Activated CD4-positive, alpha-beta T cell treated with anti-CD3 and anti-CD28 coated beads for 4 hours (primary cell): ENCODE measurements around the gene CABP4.
"Not testable (repeated sequence)": the region's sequence is repeated elsewhere in the genome, so short reads cannot be mapped to it uniquely, and the experiment has no call there.

Source experiments
- DNase-seq, 2 donors: peaks; one replicate each; pipeline ENCODE4 v3.0.0-alpha.2; 2020

CABP4 gene

DNA sequence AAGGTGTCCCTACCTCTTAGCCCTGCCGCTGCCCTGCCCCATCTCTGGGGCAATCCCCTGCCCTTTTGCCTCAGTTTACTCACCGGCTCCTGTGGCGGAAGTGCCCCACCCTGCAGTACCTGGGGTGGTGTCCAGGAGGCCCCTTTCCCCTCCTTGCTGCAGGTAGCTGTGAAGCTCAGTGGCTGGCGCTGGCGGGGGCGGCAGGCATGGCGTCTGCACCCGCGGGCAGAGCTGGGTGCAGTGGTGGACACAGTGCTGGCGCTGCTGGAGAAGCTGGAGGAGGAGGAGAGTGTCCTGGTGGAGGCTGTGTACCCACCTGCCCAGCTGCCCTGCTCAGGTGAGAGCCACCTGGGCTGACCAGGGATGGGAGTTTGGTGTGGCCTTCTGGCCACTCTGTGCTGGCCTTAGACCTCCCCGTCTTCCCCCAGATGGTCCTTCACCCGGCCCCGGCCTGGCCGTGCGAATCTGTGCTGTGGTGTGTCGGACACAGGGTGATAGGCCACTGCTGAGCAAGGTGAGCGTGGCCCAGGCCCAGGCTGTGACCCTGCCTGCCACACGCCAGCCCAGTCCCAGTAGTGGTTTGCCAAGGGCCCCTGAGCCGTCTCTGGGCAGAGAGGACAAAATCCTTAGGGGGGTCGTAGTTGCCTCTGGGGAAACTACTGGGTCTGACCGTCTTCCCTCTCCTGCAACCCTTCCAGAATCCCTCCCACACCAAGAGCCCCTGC, 35.7 kb upstream of the CABP4 start:
- DNase-seq = peak in 1 of 2 donors; percentile 13

DNA sequence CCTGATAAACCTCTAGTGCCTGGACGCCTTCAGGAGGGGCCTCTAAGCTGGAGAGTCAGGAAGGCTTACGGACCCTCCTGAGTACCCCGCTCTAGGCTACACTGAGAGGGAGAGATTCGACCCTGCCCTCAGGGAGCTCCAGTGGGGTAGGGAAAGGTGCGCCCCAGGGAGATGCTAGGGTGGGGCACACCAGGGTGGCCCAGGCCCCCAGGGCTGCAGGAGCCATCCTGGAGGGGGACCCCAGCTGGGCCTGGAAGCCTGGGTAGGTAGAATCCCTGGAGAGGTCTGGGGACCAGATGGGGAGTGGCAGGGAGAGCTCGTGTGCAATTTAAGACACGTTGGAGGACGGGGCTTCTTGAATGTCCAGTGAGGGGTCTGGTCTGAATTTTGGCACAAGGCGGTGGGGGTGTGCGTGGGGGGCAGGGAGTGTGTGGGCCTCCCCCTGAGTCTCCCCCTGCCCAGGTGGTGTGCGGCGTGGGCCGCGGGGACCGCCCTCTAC, 35.0 kb upstream of the CABP4 start:
- DNase-seq = peak in 1 of 2 donors; percentile 40

DNA sequence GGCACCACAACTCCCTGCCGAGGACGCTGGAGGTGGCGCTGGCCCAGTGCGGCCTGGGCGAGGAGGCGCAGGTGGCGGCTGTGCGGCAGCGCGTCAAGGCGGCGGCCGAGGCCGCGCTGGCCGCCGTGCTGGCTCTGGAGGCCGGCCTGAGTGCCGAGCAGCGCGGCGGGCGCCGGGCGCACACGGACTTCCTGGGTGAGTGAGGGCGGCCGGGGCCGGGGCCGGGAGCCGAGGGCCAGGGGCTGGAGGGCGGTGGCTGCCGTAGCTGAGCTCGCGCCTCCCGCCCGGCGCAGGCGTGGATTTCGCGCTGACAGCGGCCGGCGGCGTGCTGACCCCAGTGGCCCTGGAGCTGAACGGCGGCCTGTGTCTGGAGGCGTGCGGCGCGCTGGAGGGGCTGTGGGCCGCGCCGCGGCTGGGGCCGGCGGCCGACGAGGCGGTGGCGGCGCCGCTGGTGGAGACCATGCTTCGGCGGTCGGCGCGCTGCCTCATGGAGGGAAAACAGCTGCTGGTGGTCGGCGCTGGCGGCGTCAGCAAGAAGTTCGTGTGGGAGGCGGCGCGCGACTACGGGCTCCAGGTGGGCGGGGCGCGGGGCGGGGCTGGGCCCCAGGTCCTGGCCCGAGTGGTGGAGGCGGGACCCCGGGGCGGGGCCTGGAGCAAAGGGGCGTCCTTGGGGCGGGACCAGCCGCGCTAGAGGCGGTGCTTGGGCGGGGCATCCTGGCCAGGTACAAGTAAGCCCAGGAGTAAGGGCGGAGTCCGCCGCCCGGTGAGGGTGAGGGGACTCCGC, 34.3 kb upstream of the CABP4 start:
- DNase-seq = peak; percentile 98

DNA sequence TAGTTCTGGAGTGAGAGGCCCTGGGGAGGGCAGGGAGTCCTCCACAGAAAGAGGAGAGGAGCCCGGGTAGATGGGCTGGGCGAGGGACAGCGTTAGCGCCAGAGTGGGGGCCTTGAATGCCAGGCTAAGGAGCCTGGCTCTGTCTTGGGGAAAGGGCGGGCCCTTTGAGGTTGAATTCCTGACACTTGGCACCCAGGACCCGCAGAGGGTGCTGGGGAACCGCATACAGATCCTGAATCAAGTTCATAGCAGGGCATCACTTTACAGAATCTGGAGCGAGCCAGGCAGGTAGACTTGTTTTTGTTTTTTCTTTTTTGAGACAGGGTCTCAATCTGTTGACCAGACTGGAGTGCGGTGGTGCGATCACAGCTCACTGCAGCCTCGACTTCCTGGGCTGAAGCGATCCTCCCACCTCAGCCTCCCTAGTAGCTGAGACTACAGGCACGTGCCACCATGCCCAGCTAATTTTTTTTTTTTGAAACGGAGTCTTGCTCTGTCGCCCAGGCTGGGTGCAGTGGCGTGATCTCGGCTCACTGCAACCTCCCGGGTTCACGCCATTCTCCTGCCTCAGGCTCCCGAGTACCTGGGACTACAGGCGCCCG, 33.6 kb upstream of the CABP4 start:
- no peak for DNase-seq

DNA sequence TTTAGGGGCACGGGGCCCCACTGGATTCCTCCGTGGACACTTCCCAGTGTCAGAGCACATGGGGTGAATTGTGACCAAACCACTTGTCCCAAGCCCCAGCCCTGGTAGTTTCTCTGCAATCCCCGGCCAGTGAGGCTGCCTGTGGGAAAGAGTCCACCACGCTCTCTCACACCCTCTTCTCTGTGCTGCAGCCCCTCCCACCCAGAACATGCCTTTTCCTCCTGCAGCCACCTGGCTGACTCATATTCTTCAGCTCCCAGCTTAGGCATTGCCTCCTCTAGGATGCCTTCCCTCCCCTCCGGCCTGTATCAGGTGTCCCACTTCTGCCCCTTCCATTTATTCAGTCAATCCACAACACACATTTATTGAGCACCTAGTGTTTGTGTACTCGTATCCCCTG, 32.3 kb upstream of the CABP4 start:
- DNase-seq = no peak

DNA sequence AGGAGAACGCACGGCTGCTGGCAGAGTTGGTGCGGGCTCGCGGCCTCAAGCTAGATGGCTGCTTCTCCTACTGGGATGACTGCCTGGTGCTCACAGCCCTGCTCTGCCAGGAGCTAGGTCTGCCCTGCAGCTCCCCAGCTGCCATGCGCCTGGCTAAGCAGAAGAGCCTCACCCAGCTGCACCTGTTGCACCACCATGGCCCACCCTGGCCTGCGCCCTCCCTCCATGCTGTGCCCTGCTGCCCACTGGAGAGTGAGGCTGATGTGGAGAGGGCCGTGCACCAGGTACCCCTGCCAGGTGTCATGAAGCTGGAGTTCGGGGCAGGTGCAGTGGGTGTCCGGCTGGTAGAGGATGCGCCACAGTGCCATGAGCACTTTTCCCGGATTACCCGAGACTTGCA, 31.7 kb upstream of the CABP4 start:
- DNase-seq = no peak

DNA sequence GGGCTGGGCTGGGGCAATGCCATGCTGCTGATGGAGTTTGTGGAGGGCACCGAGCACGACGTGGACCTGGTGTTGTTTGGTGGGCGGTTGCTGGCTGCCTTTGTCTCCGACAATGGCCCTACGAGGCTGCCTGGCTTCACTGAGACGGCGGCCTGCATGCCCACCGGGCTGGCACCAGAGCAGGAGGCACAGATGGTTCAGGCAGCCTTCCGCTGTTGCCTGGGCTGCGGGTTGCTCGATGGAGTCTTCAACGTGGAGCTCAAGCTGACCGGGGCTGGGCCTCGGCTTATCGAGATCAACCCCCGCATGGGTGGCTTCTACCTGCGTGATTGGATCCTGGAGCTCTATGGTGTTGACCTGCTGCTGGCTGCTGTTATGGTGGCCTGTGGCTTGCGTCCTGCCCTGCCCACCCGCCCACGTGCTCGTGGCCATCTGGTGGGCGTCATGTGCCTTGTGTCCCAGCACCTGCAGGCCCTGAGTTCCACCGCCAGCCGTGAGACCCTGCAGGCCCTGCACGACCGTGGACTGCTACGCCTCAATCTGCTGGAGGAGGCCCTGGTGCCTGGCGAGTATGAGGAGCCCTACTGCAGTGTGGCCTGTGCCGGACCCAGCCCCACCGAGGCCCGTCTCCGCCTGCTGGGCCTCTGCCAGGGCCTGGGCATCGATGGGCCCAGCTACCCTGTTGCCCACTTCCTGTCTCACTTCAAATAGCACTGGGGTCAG, 31.1 kb upstream of the CABP4 start:
- DNase-seq = no peak

DNA sequence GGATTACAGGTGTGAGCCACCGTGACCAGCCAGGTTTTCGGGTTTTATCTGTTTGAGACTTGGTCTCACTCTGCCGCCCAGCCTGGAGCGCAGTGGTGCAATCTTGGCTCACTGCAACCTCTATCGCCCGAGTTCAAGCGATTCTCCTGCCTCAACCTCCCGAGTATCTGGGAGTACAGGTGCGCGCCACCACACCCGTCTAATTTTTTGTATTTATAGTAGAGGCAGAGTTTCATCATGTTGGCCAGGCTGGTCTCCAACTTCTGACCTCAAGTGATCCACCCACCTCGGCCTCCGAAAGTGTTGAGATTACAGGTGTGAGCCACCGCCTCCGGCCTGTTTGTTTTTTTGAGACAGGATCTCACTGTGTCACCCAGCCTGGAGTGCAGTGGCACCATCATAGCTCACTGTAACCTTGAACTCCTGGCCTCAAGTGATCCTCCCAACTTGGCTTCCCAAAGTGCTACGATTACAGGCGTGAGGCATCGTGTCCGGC, 27.7 kb upstream of the CABP4 start:
- DNase-seq = not testable (repeated sequence)

DNA sequence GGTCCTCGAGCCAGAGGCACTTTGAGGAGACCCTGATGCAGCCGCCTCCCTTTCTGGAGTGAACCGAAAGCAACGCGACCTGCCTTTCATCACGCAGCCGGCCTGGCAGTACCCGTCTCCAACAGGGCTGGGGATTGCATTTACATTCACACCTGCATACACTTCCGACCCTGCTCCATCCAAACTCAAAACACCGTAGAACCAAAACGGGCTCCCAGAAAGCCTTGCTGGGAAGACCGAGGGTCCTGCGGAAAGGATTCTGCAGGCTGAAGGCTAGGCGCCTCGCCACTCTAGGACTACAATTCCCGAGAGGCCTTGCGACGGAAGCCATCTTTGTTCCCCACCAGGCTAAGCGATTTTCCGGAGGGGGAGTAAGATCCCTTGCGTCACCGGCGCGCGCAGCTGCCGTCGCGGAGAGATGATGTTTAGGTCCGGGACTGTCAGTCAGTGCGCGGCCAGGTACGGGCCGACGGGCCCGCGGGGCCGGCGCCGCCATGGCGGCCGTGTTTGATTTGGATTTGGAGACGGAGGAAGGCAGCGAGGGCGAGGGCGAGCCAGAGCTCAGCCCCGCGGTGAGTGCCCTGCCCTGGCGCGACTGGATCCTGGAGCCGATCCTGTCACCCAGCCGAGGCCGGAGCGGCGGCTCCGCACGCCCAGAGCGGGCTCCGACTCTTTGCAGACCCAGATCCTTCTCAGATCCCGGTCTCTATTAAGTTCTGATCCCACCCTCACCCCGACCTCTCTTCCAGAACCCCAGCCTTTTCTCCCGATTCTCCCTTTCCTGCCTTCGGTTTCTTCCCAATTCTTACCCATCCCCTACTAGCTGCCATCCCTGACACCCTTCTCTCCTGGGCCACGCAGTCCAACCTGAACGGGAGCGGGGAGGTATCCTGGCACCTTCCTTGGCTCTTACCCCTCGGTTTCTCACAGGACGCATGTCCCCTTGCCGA, 26.8 kb upstream of the CABP4 start, which contains the start of gene RPS6KB2:
RPS6KB2 (plus strand) TSS at position 443 of the 950 bp plus-strand sequence; CDS start at position 495, 52 bp downstream.
- DNase-seq = peak; percentile 95 to 100

DNA sequence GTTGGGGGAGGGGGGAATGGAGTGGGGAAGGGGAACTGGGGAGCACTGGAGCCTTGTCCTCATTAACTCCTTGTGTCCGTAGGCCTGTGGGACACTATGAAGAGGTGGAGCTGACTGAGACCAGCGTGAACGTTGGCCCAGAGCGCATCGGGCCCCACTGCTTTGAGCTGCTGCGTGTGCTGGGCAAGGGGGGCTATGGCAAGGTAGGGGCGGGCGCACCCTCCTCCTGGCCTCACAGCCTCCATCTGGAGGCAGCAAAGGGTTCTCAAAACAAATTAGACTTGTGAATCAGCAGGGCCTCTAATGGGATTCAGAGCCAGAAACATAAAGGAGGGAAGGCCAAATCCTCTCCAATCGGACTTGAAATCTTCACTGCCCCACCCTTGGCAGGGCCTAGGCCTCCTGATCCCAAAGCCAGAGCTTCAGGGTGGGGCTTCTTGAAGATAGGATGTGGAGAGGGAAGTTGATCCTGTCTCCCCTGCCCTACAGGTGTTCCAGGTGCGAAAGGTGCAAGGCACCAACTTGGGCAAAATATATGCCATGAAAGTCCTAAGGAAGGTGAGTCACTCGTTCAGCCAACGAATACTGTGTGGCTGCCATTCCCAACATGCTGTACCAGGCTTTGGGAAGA, 26.0 kb upstream of the CABP4 start:
- no peak for DNase-seq

DNA sequence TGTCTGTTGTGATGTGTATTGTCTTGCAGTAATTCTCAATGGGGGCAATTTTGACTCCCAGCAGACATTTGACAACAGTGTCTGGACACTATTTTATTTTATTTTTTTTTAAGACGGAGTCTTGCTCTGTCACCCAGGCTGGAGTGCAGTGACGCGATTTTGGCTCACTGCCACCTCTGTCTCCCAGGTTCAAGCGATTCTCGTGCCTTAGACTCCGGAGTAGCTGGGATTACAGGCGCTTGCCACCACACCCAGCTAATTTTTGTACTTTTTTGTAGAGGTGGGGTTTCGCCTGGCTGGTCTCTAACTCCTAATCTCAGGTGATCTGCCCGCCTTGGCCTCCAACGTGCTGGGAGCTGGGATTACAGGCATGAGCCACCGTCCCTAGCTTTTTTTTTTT, 25.4 kb upstream of the CABP4 start:
- DNase-seq = no peak

DNA sequence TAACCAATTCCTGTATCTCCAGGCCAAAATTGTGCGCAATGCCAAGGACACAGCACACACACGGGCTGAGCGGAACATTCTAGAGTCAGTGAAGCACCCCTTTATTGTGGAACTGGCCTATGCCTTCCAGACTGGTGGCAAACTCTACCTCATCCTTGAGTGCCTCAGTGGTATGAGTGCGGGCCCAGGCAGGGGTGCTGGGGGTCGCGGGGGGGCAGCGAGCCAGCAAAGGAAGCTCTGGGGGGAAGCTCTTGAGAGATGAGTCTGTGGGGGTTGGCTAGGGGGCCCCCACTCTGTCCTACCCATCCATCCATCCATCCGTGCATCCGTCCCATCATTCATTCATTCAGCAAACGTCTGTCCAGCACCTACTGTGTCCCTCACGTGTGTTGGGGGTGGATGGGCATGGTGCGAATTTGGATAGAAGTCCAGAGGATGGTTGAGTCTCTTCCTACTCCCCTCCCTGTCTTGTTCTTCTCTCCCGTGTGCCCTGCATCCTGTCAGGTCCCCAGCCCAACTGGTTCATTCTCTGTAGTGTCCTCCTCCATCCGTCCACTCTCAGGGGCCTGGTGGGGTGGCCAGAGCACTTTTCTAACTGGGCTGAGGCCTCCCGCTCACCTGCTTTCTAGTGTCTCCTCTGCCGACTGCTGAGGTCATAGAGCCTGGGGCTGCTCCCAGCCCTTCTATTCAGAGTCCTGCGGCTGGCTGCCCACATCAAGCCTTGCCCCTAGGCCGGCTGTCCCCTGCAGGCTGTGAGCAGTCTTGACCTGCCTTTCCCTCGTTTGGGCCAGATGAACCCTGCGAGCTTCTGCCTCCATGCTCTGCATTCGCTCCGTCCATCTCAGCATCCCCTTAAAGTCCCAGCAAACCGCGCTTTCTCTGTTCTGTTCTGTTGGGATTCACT, 23.6 kb upstream of the CABP4 start:
- DNase-seq = no peak

DNA sequence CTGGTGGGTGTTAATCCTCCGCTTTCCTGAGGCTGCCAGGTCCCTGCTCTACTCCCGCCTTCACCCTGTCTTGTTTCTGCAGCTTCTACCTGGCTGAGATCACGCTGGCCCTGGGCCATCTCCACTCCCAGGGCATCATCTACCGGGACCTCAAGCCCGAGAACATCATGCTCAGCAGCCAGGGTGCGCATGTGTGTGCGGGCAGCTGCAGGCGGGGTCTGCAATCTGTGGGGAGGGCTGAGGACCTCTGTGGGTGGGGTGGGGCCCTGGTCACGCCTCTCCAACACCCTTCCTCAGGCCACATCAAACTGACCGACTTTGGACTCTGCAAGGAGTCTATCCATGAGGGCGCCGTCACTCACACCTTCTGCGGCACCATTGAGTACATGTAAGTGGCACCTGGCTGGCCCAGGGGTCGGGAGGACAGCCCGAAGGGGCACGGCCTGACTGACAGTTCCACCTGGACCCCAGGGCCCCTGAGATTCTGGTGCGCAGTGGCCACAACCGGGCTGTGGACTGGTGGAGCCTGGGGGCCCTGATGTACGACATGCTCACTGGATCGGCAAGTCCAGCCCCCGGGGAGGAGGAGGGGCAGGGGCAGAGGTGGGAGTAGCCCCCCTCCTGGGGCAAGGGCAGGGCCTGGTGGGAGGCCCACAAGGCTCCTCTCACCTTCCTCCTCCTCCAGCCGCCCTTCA, 22.4 kb upstream of the CABP4 start:
- DNase-seq = no peak

DNA sequence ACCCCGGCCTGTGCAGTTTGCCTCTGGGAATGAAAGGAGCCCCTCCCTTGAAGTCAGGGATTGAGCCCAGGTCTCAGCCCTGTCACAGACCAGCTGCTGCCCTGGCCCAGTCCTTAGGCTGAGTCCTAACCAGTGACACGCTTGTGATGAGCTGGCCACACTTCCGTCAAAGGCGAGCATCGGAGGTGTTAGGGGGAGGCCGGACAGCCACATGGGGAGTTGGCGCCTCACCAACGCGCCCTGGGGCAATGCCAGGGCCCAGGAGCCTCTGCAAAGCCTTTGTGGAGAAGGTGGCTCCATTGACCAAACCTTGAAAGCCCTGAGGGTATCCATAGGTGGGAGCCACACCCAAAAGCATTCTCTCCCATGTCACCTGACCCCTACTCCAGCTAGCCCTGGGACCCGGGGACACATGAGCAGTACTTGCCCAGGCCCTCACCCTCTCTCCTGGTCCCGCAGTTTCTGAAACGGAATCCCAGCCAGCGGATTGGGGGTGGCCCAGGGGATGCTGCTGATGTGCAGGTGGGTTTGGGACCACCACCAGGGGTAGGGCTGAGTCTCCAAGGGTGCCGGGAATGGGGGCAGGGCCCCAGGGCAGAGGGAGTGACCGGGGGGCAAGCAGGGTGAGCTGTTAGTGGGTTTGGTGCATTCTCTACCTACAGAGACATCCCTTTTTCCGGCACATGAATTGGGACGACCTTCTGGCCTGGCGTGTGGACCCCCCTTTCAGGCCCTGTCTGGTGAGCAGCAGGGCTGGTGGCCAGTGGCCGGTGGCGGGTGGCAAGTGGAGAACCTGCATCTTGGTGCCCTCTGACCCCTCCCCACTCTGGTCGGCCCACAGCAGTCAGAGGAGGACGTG, 21.4 kb upstream of the CABP4 start:
- no peak for DNase-seq

DNA sequence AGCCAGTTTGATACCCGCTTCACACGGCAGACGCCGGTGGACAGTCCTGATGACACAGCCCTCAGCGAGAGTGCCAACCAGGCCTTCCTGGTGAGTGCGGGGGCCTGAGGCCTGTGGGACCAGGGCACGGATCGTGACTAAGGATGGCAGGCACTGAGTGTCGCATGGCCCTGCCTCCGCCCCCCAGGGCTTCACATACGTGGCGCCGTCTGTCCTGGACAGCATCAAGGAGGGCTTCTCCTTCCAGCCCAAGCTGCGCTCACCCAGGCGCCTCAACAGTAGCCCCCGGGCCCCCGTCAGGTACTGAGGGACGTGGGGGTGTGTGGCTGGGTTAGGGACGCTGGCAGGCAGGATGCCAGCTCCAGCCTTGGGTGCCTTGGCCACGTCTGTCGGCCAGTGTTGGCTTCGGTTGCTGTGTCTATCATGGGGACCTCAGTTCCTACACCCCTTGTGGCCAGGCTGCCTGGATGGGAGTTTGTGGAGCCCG, 20.7 kb upstream of the CABP4 start:
- DNase-seq = no peak

DNA sequence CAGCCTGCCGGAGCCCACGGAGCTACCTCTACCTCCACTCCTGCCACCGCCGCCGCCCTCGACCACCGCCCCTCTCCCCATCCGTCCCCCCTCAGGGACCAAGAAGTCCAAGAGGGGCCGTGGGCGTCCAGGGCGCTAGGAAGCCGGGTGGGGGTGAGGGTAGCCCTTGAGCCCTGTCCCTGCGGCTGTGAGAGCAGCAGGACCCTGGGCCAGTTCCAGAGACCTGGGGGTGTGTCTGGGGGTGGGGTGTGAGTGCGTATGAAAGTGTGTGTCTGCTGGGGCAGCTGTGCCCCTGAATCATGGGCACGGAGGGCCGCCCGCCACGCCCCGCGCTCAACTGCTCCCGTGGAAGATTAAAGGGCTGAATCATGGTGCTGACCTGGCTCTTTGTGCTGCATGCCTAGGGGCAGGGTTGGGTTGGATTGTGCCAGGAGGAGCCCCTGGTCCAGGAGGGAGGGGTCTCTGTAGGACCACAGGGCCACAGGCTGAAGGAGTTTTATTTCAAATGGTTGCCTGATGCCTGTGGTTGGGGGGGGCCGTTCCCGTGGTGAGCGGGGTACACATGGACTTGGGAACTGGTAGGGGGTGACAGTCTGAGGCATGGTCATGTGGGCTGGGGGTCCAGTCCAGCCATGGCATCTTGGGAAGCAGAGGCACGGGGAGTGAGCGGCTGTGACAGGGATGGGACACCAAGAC, 20.0 kb upstream of the CABP4 start:
- no peak for DNase-seq

DNA sequence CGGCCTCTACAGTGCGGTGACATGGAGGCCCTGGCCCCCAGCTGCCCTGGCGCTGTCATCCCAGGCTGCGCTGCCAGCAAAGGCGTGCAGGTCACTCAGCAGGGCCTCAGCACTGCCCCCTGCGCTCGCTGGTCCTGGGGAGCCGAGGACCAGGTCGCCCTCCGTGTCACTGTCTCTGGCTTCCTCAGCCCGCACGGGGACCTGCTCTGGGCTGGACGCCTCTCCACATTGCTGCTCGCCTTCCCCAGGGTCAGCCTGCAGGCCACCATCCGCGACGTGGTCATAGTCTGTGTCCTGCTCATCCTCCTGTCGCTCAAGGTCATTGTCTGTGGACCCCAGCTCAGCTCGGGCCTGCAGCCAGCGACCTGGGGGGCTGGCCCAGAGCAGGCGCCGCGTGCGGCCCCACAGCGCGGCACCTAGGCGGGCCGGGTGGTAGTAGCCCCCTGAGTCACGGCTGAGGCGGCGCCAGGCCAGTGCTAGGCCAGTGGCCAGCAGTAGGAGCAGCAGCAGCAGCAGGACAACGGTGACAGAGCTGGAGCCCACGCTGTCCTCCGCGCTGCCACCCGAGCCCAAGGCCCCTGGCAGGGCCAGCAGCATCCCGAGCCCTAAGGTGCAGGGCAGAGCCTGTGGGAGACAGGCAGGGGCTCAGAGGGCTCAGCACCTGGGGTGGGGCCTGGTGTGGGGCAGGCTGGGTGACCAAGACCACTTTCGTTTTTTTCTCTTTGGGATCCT, 19.3 kb upstream of the CABP4 start:
- no peak for DNase-seq
